Activated B cell treated with CpG ODN at 0.5 μM for 24 hours (primary cell): ENCODE results near the gene SLC37A3. TPM values are rescaled to one million over a fixed set of nuclear protein-coding genes. Genes with fewer than 3 reads are reported as not detected.

Source experiments
- ATAC-seq: fragments of 200-7000 bp; cut with Tn5 transposase; one replicate; pipeline ENCODE4 v1.10.0; 2021; ENCODE audit warnings: low read depth, mild to moderate bottlenecking, moderate library complexity
- CTCF ChIA-PET: fragments of 350-600 bp; sonication (Branson Sonifier 250); formaldehyde crosslinking; loops from one replicate; lab custom pipeline; 2021; ENCODE audit warnings: antibody characterized with exemption; lab: Charles Lee
- POLR2A ChIA-PET: fragments of 350-600 bp; sonication (Branson Sonifier 250); formaldehyde crosslinking; loops from one replicate; lab custom pipeline; 2021; ENCODE audit warnings: antibody characterized with exemption; lab: Charles Lee
- DNase-seq: peaks from one replicate; pipeline ENCODE4 v3.0.0; 2022
- H3K27ac Mint-ChIP-seq: one replicate; pipeline ENCODE4 v1.8.0; 2020; ENCODE audit warnings: mixed read lengths
- H3K27me3 Mint-ChIP-seq: one replicate; pipeline ENCODE4 v1.8.0; 2021; ENCODE audit warnings: mixed read lengths
- H3K36me3 Mint-ChIP-seq: one replicate; pipeline ENCODE4 v1.8.0; 2021; ENCODE audit warnings: low read depth, mixed read lengths
- H3K4me1 Mint-ChIP-seq: one replicate; pipeline ENCODE4 v1.8.0; 2021; ENCODE audit warnings: mixed read lengths
- H3K4me3 Mint-ChIP-seq: one replicate; pipeline ENCODE4 v1.8.0; 2020; ENCODE audit warnings: mild to moderate bottlenecking, mixed read lengths
- H3K9me3 Mint-ChIP-seq: one replicate; pipeline ENCODE4 v1.8.0; 2020; ENCODE audit warnings: mixed read lengths
- CTCF ChIP-seq: fragments of 200-600 bp; IDR thresholded peaks from one replicate; pipeline ENCODE4 v1.8.0; 2022; ENCODE audit warnings: antibody characterized with exemption, mild to moderate bottlenecking
- intact Hi-C: fragments of 100-400 bp; cut with micrococcal nuclease; formaldehyde crosslinking; loops from one replicate; pipeline ENCODE4 v1.15.1; 2024
- total RNA-seq: library from RNA; stranded (reverse); gene quantifications from 2 replicates; pipeline ENCODE4 v1.2.3, GENCODE V29; 2022

Gene SLC37A3
- total RNA-seq, 1 donor from 2014 or later, result 10.6 TPM

- ChIA-PET CTCF (no interaction called here), POLR2A (no interaction called here)
- intact Hi-C loops, result no loop called here
- H3K36me3 Mint-ChIP-seq, result no peaks in the 10 kb centered on the region
- peaks cover 5% of the 10 kb centered on the region for H3K4me1 Mint-ChIP-seq
- ATAC-seq (no peak), DNase-seq (no peak)
- H3K4me3 Mint-ChIP-seq, result no peak overlapping the region
- H3K27ac Mint-ChIP-seq, result no peak overlapping the region
- no peak for TF ChIP-seq CTCF
- peaks cover under 1% of the 10 kb centered on the region for H3K27me3 Mint-ChIP-seq
- H3K9me3 Mint-ChIP-seq, result no peaks in the 10 kb centered on the region
These were observed 112.4 kb downstream of the SLC37A3 start for GRCh38 chr7:140285938-140286337.

GRCh38 chr7:140284062-140284461 lies 114.3 kb downstream of the SLC37A3 start:
- intact Hi-C loops, result no loop called here
- ATAC-seq (no peak), DNase-seq (no peak)
- TF ChIP-seq CTCF, result no peak
- H3K4me3 Mint-ChIP-seq, result no peak overlapping the region
- CTCF ChIA-PET, result no interaction called here
- H3K4me1 Mint-ChIP-seq, result peaks cover 5% of the 10 kb centered on the region
- no peaks in the 10 kb centered on the region for H3K36me3 Mint-ChIP-seq
- POLR2A ChIA-PET, result no interaction called here
- no peak overlapping the region for H3K27ac Mint-ChIP-seq
- peaks cover 5% of the 10 kb centered on the region for H3K27me3 Mint-ChIP-seq
- H3K9me3 Mint-ChIP-seq, result no peaks in the 10 kb centered on the region

Other genes starting within 250 kb of the SLC37A3 start
- gene KDM7A, start 221.5 kb downstream of the SLC37A3 start, total RNA-seq, result 13.8 and 15.5 TPM in 2 replicates
- gene RAB19, start 5.5 kb upstream of the SLC37A3 start, total RNA-seq, result 0.37 and 0.55 TPM in 2 replicates
- gene MKRN1, start 81.0 kb upstream of the SLC37A3 start, total RNA-seq, result 94.3 and 99.9 TPM in 2 replicates
- not detected in 2 replicates for gene DENND2A, start 242.3 kb upstream of the SLC37A3 start, total RNA-seq